ENCODE data around the gene ATP2B2. TPM values are rescaled to one million over a fixed set of nuclear protein-coding genes. Genes with fewer than 3 reads are reported as not detected.

Gene ATP2B2
- total RNA-seq, 1 donor from 2014 or later = not detected

GRCh38 chr3:10497439-10497838, 7.9 kb downstream of the ATP2B2 start:
- no peaks in the 10 kb centered on the region for H3K36me3 ChIP-seq
- no peak overlapping the region for H3K27ac ChIP-seq
- H2AFZ ChIP-seq (replicated peaks) = no peak overlapping the region
- no peak overlapping the region for H3K4me2 ChIP-seq
- peaks cover 7% of the 10 kb centered on the region for H3K4me1 Mint-ChIP-seq
- DNase-seq (ENCODE audit: low spot score) = no peak
- H4K20me1 ChIP-seq (ENCODE audit: low read depth) = no peaks in the 10 kb centered on the region
- no peaks in the 10 kb centered on the region for H3K79me2 ChIP-seq (ENCODE audit: low read depth)
- TF ChIP-seq EZH2phosphoT487 (IDR thresholded peaks at IDR 0.05) (no peak), EZH2 (IDR thresholded peaks at IDR 0.05) (no peak), CTCF (IDR thresholded peaks at IDR 0.05) (no peak)
- no peaks in the 10 kb centered on the region for H3K9me3 Mint-ChIP-seq
- H3K4me3 Mint-ChIP-seq = no peak overlapping the region
- H3K36me3 Mint-ChIP-seq = no peaks in the 10 kb centered on the region
- H3K4me1 ChIP-seq = no peaks in the 10 kb centered on the region
- H3K27me3 ChIP-seq = no peaks in the 10 kb centered on the region
- H3K4me3 ChIP-seq = no peak overlapping the region
- no peaks in the 10 kb centered on the region for H3F3A ChIP-seq (ENCODE audit: low read depth)
- H3K9me3 ChIP-seq (ENCODE audit: low read depth) = no peaks in the 10 kb centered on the region
- H3K9ac ChIP-seq = no peak overlapping the region
- no peak overlapping the region for H3K27ac Mint-ChIP-seq
- peaks cover 4% of the 10 kb centered on the region for H3K27me3 Mint-ChIP-seq (ENCODE audit: insufficient read depth, low read depth)

- H3K36me3 Mint-ChIP-seq = no peaks in the 10 kb centered on the region
Measured at GRCh38 chr3:10496121-10496863, 9.1 kb downstream of the ATP2B2 start.

GRCh38 chr3:10495614-10496013, 9.8 kb downstream of the ATP2B2 start:
- Histone ChIP-seq H3K4me3 (no peak overlapping the region), H3K27ac (no peak overlapping the region), H3K9me3 (ENCODE audit: low read depth) (no peaks in the 10 kb centered on the region), H3K79me2 (ENCODE audit: low read depth) (no peaks in the 10 kb centered on the region), H3K4me1 (peaks cover 3% of the 10 kb centered on the region), H3F3A (ENCODE audit: low read depth) (no peaks in the 10 kb centered on the region), H3K27me3 (no peaks in the 10 kb centered on the region), H3K4me2 (no peak overlapping the region), H2AFZ (replicated peaks) (no peak overlapping the region), H3K36me3 (no peaks in the 10 kb centered on the region), H4K20me1 (ENCODE audit: low read depth) (no peaks in the 10 kb centered on the region), H3K9ac (no peak overlapping the region)
- no peak overlapping the region for H3K27ac Mint-ChIP-seq
- H3K27me3 Mint-ChIP-seq (ENCODE audit: insufficient read depth, low read depth) = peaks cover 4% of the 10 kb centered on the region
- TF ChIP-seq EZH2phosphoT487 (IDR thresholded peaks at IDR 0.05) (no peak), EZH2 (IDR thresholded peaks at IDR 0.05) (no peak), CTCF (IDR thresholded peaks at IDR 0.05) (no peak)
- H3K36me3 Mint-ChIP-seq = no peaks in the 10 kb centered on the region
- DNase-seq (ENCODE audit: low spot score) = no peak
- no peaks in the 10 kb centered on the region for H3K9me3 Mint-ChIP-seq
- H3K4me3 Mint-ChIP-seq = no peak overlapping the region
- H3K4me1 Mint-ChIP-seq = peaks cover 15% of the 10 kb centered on the region

More at GRCh38 chr3:10496121-10496863, 9.1 kb downstream of the ATP2B2 start:
- no peak overlapping the region for H3K9ac ChIP-seq
- no peaks in the 10 kb centered on the region for H3K4me1 ChIP-seq
- TF ChIP-seq EZH2phosphoT487 (IDR thresholded peaks at IDR 0.05) (no peak), CTCF (IDR thresholded peaks at IDR 0.05) (no peak), EZH2 (IDR thresholded peaks at IDR 0.05) (no peak)
- Mint-ChIP-seq H3K4me1 (peaks cover 11% of the 10 kb centered on the region), H3K27me3 (ENCODE audit: insufficient read depth, low read depth) (peaks cover 4% of the 10 kb centered on the region), H3K27ac (no peak overlapping the region), H3K9me3 (no peaks in the 10 kb centered on the region), H3K4me3 (no peak overlapping the region)
- H3K4me2 ChIP-seq = no peak overlapping the region
- H3K79me2 ChIP-seq (ENCODE audit: low read depth) = no peaks in the 10 kb centered on the region
- DNase-seq (ENCODE audit: low spot score) = no peak
- H4K20me1 ChIP-seq (ENCODE audit: low read depth) = no peaks in the 10 kb centered on the region
- H3K27ac ChIP-seq = no peak overlapping the region
- H3K4me3 ChIP-seq = no peak overlapping the region
- H3K9me3 ChIP-seq (ENCODE audit: low read depth) = no peaks in the 10 kb centered on the region
- H3K27me3 ChIP-seq = no peaks in the 10 kb centered on the region
- no peak overlapping the region for H2AFZ ChIP-seq (replicated peaks)
- no peaks in the 10 kb centered on the region for H3F3A ChIP-seq (ENCODE audit: low read depth)
- H3K36me3 ChIP-seq = no peaks in the 10 kb centered on the region
